A549 (cell line): Measurements from ENCODE around the gene PYGO2. TPM values are rescaled to one million over a fixed set of nuclear protein-coding genes. Genes with fewer than 3 reads are reported as not detected.

Experiments used
- ATAC-seq, 2 experiments: fragments of 200-7000 bp in 1 of 2; fragments of >200 bp in 1 of 2; cut with Nextera tagmentation in 1 of 2; cut with Tn5 transposase in 1 of 2; 3 replicates each; pipeline versions ENCODE4 v1.8.0 to v1.9.1; 2018 to 2020; ENCODE audit warnings: mild to moderate bottlenecking in 1 of 2, moderate library complexity in 1 of 2
- CTCF ChIA-PET: fragments of 300-600 bp; sonication (Branson Sonifier 250); formaldehyde crosslinking; extraction: SDS; loops from one replicate; lab custom pipeline; 2021; ENCODE audit warnings: antibody characterized with exemption, inconsistent platforms; lab: Yijun Ruan, JAX
- POLR2A ChIA-PET: fragments of 350-600 bp; formaldehyde crosslinking; extraction: SDS; loops from one replicate; lab custom pipeline; 2021; ENCODE audit warnings: antibody characterized with exemption, inconsistent platforms; lab: Yijun Ruan, JAX
- DNase-seq, 2 experiments: peaks; one replicate each; pipeline versions ENCODE4 v3.0.0 to v3.0.0-alpha.2; 2011 to 2016; ENCODE audit warnings: low read depth in 1 of 2, low spot score in 1 of 2
- FAIRE-seq: peaks from 2 replicates; lab custom pipeline; 2011; peaks lifted over from hg19 to GRCh38; lab: Jason Lieb, UNC
- H3K27ac ChIP-seq, 2 experiments: fragments of >200 bp; sonication (Bioruptor Twin); formaldehyde crosslinking; 3 replicates each; pipeline ENCODE4 v1.5.1; 2016 to 2017
- H3K4me1 ChIP-seq: fragments of >200 bp; sonication (Bioruptor Twin); formaldehyde crosslinking; 3 replicates; pipeline ENCODE4 v1.6.1; 2016
- H3K4me2 ChIP-seq: fragments of >200 bp; sonication (Bioruptor Twin); formaldehyde crosslinking; 3 replicates; pipeline ENCODE4 v1.6.1; 2016
- H3K4me3 ChIP-seq: fragments of >200 bp; sonication (Bioruptor Twin); formaldehyde crosslinking; 3 replicates; pipeline ENCODE4 v1.5.1; 2016
- H3K9me3 ChIP-seq: fragments of >200 bp; sonication (Bioruptor Twin); formaldehyde crosslinking; 3 replicates; pipeline ENCODE4 v1.6.1; 2016
- EHF ChIP-seq: fragments of 250-450 bp; sonication (Bioruptor Pico); IDR thresholded peaks from 2 replicates; pipeline ENCODE4 v1.5.0; 2020; ENCODE audit warnings: mild to moderate bottlenecking
- EHMT2 ChIP-seq: fragments of 200-600 bp; sonication (generic); IDR thresholded peaks from 2 replicates; pipeline ENCODE4 v1.6.1; 2016; ENCODE audit warnings: antibody characterized with exemption, low read depth, mild to moderate bottlenecking, moderate library complexity
- ESRRA ChIP-seq: fragments of 150-350 bp; IDR thresholded peaks from 2 replicates; pipeline ENCODE4 v1.6.1; 2014; ENCODE audit warnings: mild to moderate bottlenecking, low read length, borderline replicate concordance
- HDAC2 ChIP-seq: fragments of 200-600 bp; sonication (generic); IDR thresholded peaks from 2 replicates; pipeline ENCODE4 v1.6.1; 2016
- HEYL ChIP-seq: fragments of 250-450 bp; sonication (Bioruptor Pico); IDR thresholded peaks from 2 replicates; pipeline ENCODE4 v1.8.0; 2021; ENCODE audit warnings: mild to moderate bottlenecking, moderate library complexity
- JUN ChIP-seq, 2 experiments: fragments of >200 bp; sonication (Bioruptor Twin); formaldehyde crosslinking; IDR thresholded peaks; 2 replicates in 1 of 2; 3 replicates in 1 of 2; pipeline ENCODE4 v1.6.1; 2016 to 2017
- JUNB ChIP-seq: fragments of >200 bp; sonication (Bioruptor Twin); formaldehyde crosslinking; IDR thresholded peaks from 2 replicates; pipeline ENCODE4 v1.6.1; 2016
- MAFK ChIP-seq: fragments of 450-650 bp; IDR thresholded peaks from 2 replicates; pipeline ENCODE4 v1.6.1; 2014; ENCODE audit not compliant: partially characterized antibody
- MAZ ChIP-seq: fragments of 150-350 bp; IDR thresholded peaks from 2 replicates; pipeline ENCODE4 v1.6.1; 2014; ENCODE audit warnings: antibody characterized with exemption, low read depth, low read length, borderline replicate concordance
- PHF8 ChIP-seq: fragments of 200-600 bp; sonication (generic); IDR thresholded peaks from 2 replicates; pipeline ENCODE4 v1.6.1; 2016; ENCODE audit warnings: low read depth, mild to moderate bottlenecking, antibody characterized with exemption, moderate library complexity, borderline replicate concordance
- POLR2A ChIP-seq: IDR thresholded peaks from 2 replicates; pipeline ENCODE4 v1.6.1; 2012; ENCODE audit warnings: mild to moderate bottlenecking, low read length
- RAD21 ChIP-seq, 2 experiments: fragments of >200 bp in 1 of 2; sonication (Bioruptor Twin) in 1 of 2; formaldehyde crosslinking in 1 of 2; IDR thresholded peaks in 1 of 2; conservative IDR thresholded peaks in 1 of 2; 2 replicates in 1 of 2; 3 replicates in 1 of 2; pipeline ENCODE4 v1.6.1; 2012 to 2018; ENCODE audit warnings: inconsistent platforms in 1 of 2
- RNF2 ChIP-seq: fragments of 200-600 bp; sonication (generic); IDR thresholded peaks from 2 replicates; pipeline ENCODE4 v1.6.1; 2016; ENCODE audit warnings: low read depth, mild to moderate bottlenecking, antibody characterized with exemption, moderate library complexity, borderline replicate concordance
- ZC3H11A ChIP-seq: fragments of 450-650 bp; IDR thresholded peaks from 2 replicates; pipeline ENCODE4 v1.6.1; 2014; ENCODE audit warnings: antibody characterized with exemption, mild to moderate bottlenecking
- WGBS: methylation state at CpG from one replicate; pipeline ENCODE4 v1.1.6; 2017; ENCODE audit errors: missing lambda C conversion rate; 5-methylcytosine and 5-hydroxymethylcytosine counted together
- polyA plus RNA-seq, 4 experiments: library from polyadenylated mRNA; depleted of rRNA in 3 of 4; stranded (reverse); fragments of >200 nt; fragmentation: RNase III in 1 of 4; extraction: RNeasy Plus Mini Kit Qiagen cat#74134 plus additional on column Dnase treatment in 1 of 4; gene quantifications; 2 replicates in 3 of 4; 3 replicates in 1 of 4; pipeline ENCODE4 v1.2.3, GENCODE V29; 2011 to 2017
- TF ChIP-seq, protein P1 (sequence below): fragments of 250-450 bp; sonication (Bioruptor Pico); IDR thresholded peaks from 2 replicates; pipeline ENCODE4 v1.5.0; 2021; ENCODE audit warnings: mild to moderate bottlenecking, moderate library complexity, borderline replicate concordance
- TF ChIP-seq, protein P2 (sequence below): fragments of >200 bp; sonication (Bioruptor Twin); formaldehyde crosslinking; IDR thresholded peaks from 3 replicates; pipeline ENCODE4 v1.5.1; 2016
- TF ChIP-seq, protein P3 (sequence below): fragments of >200 bp; sonication (Bioruptor Twin); formaldehyde crosslinking; IDR thresholded peaks from 2 replicates; pipeline ENCODE4 v1.6.1; 2016
- TF ChIP-seq, protein P4 (sequence below): IDR thresholded peaks from 2 replicates; pipeline ENCODE4 v1.6.1; 2012; ENCODE audit warnings: low read depth, borderline replicate concordance
- TF ChIP-seq, protein P5 (sequence below): fragments of >200 bp; sonication (Bioruptor Twin); formaldehyde crosslinking; IDR thresholded peaks from 3 replicates; pipeline ENCODE4 v1.6.1; 2016
- TF ChIP-seq, protein P6 (sequence below): IDR thresholded peaks from 2 replicates; pipeline ENCODE4 v1.6.1; 2012

The PYGO2 gene
- polyA plus RNA-seq, 2 of the 4 experiments (the other 2 are of a cell fraction): 18.3 to 24.6 TPM

DNA sequence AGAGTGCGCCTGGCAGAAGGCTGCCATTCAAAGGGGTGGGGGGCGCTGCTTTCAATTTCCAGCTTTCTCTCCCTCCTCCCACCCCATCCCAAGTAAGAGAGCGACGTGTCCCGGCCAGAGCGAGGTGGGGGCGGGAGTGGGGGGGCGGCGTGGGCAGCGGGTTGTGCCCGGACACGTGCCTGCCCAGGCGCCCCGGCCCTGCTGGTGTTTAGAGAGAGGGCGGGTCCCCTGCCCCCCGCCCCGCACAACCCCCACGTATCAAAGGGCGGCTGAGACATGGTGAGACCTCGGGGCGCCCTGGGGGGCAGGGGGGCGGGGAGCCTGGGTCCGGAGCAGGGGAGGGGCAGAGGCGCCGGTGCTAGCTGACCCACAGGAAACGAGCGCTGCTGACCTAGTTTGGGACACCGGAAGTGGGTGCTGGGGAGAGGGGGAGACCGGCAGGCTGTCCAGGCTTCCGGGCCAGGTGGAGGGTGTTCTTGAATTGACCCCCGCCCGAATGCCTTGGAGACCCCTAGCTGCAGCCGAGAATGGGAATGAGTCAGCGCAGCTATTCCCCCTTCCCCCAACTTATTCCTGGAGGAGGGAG, 42.3 kb upstream of the PYGO2 start (continued):
- peak in 1 of 2 experiments; percentile 95; a peak in 4 of 5 replicates for TF ChIP-seq JUN (IDR thresholded peaks at IDR 0.05)
- TF ChIP-seq, protein P1, sequence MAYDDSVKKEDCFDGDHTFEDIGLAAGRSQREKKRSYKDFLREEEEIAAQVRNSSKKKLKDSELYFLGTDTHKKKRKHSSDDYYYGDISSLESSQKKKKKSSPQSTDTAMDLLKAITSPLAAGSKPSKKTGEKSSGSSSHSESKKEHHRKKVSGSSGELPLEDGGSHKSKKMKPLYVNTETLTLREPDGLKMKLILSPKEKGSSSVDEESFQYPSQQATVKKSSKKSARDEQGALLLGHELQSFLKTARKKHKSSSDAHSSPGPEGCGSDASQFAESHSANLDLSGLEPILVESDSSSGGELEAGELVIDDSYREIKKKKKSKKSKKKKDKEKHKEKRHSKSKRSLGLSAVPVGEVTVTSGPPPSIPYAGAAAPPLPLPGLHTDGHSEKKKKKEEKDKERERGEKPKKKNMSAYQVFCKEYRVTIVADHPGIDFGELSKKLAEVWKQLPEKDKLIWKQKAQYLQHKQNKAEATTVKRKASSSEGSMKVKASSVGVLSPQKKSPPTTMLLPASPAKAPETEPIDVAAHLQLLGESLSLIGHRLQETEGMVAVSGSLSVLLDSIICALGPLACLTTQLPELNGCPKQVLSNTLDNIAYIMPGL (CRISPR knock-in tag): no peak

DNA sequence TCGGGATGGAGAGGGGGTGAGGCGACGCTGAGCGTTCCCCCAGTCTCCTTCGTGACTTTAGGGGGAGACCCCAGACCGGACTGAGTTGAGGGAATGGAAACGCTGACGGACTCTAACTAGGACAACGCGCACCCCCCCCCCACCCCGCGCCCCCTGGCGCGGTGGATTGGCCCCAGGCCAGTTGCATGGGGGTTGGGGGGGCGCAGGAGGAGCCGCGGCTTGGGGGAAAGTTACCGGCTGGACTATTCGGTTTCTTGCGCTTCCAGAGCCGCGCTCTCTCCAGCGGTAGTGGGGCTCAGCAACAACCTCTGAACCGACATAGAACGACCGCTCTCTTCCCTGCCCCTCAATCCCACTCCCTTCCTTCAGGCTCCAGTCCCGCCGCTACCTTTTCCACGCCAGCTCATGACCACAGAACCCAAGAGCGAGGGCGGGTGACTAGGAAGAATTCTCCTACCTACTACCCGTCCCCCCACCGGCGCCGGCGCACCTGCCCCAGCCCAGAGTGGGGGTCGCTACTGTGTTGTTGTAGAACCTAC, 41.7 kb upstream of the PYGO2 start:
- POLR2A ChIA-PET: interaction anchor here (1.3 to 3.1 kb wide), 6 partner anchors 13 to 82 kb away, joined by 3 to 14 read pairs (median 4); partner anchors contain the start of genes ADAM15 and SHC1
- 2% methylated on average over 25 of the region's 37 CpGs for WGBS
- peak in 1 of 2 experiments; percentile 59 for DNase-seq
- peak overlapping the region; percentile 88 for H3K4me2 ChIP-seq
- TF ChIP-seq MAFK: no peak
- TF ChIP-seq, protein P2, sequence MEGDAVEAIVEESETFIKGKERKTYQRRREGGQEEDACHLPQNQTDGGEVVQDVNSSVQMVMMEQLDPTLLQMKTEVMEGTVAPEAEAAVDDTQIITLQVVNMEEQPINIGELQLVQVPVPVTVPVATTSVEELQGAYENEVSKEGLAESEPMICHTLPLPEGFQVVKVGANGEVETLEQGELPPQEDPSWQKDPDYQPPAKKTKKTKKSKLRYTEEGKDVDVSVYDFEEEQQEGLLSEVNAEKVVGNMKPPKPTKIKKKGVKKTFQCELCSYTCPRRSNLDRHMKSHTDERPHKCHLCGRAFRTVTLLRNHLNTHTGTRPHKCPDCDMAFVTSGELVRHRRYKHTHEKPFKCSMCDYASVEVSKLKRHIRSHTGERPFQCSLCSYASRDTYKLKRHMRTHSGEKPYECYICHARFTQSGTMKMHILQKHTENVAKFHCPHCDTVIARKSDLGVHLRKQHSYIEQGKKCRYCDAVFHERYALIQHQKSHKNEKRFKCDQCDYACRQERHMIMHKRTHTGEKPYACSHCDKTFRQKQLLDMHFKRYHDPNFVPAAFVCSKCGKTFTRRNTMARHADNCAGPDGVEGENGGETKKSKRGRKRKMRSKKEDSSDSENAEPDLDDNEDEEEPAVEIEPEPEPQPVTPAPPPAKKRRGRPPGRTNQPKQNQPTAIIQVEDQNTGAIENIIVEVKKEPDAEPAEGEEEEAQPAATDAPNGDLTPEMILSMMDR: 0 out of 3 replicates have a peak, but pooled peaks have one; percentile 6
- TF ChIP-seq, all 56 proteins: peak for 1
- Histone ChIP-seq H3K27ac (peak overlapping the region; percentile 98 to 100), H3K4me1 (peaks cover 57% of the 10 kb centered on the region), H3K9me3 (no peaks in the 10 kb centered on the region), H3K4me3 (peak overlapping the region; percentile 80)
- ATAC-seq: peak in 1 of 2 experiments; percentile 0; a peak in 1 of 6 replicates
- FAIRE-seq: no peak
- CTCF ChIA-PET: no interaction called here

DNA sequence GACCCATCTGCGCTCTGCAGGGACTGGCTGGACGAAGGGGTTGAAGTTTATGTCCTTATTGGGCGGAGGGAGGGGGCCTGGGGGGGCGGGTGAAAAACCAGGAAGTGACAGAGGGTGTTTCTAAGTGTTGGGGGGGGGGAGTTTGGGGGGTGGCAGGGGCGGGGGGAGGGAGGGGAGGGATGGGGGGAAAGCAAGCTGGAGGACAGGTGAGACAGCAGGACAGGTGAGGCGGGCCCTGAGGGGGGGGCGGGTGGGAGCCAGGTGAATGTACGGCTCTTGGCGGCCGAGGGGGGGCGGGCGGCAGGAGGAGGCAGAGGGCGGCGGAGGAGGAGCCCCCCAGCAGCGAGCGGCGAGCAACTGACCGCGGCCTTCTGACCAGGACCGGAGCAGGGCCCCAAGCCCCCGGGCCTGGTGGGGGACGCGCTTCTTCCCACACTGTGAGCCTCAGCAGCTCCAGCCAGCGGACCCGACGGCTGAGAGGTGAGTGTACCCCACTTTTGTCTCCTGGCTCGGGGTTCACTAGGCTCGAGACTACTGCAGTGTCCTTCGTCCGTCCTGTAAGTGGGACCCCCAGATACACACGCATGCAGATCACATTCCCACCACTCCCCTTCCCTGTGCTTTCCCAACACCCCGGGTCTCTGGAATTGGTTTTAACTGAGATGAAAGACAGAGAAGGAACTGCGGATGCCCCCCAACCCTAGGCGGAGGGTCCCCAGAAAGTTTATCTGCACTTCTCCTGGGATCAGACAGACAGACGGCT, 41.1 kb upstream of the PYGO2 start, which contains the start of gene ZBTB7B:
Gene ZBTB7B (plus strand): TSS at position 339 of the 763 bp plus-strand sequence. CDS start 11,859 bp downstream, outside the sequence.
- TF ChIP-seq HEYL (CRISPR knock-in tag): no peak
- no peak for TF ChIP-seq ZC3H11A
- 0 out of 2 replicates have a peak, but pooled peaks have one; percentile 12 for TF ChIP-seq MAZ
- TF ChIP-seq EHF (CRISPR knock-in tag): no peak
- TF ChIP-seq, protein P3, sequence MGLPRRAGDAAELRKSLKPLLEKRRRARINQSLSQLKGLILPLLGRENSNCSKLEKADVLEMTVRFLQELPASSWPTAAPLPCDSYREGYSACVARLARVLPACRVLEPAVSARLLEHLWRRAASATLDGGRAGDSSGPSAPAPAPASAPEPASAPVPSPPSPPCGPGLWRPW: no peak
- TF ChIP-seq RAD21 (conservative IDR thresholded peaks at IDR 0.05 in 1 of 2, IDR thresholded peaks at IDR 0.05 in 1 of 2): no peak
- no peak for TF ChIP-seq POLR2A
- TF ChIP-seq JUNB: no peak
- TF ChIP-seq RNF2: no peak
- TF ChIP-seq, protein P4, sequence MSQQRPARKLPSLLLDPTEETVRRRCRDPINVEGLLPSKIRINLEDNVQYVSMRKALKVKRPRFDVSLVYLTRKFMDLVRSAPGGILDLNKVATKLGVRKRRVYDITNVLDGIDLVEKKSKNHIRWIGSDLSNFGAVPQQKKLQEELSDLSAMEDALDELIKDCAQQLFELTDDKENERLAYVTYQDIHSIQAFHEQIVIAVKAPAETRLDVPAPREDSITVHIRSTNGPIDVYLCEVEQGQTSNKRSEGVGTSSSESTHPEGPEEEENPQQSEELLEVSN: no peak
- TF ChIP-seq, protein P5, sequence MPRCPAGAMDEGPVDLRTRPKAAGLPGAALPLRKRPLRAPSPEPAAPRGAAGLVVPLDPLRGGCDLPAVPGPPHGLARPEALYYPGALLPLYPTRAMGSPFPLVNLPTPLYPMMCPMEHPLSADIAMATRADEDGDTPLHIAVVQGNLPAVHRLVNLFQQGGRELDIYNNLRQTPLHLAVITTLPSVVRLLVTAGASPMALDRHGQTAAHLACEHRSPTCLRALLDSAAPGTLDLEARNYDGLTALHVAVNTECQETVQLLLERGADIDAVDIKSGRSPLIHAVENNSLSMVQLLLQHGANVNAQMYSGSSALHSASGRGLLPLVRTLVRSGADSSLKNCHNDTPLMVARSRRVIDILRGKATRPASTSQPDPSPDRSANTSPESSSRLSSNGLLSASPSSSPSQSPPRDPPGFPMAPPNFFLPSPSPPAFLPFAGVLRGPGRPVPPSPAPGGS: 0 out of 3 replicates have a peak, but pooled peaks have one; percentile 26
- TF ChIP-seq, protein P6, sequence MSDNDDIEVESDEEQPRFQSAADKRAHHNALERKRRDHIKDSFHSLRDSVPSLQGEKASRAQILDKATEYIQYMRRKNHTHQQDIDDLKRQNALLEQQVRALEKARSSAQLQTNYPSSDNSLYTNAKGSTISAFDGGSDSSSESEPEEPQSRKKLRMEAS: no peak; the same call in 1 of the 2 replicates
- peak; percentile 42; the same call in 1 of the 2 replicates for TF ChIP-seq PHF8
- no peak for TF ChIP-seq EHMT2
- no peak for TF ChIP-seq HDAC2
- TF ChIP-seq ESRRA: no peak
- Histone ChIP-seq H3K4me1 (peaks cover 51% of the 10 kb centered on the region), H3K27ac (peak within 1 kb of the TSS; percentile 98 to 100), H3K4me2 (peak within 1 kb of the TSS; percentile 99), H3K9me3 (no peaks in the 10 kb centered on the region), H3K4me3 (peak within 1 kb of the TSS; percentile 80)
- ChIA-PET CTCF (interaction anchor here (1.0 kb wide), 1 partner anchor 83 kb away, joined by 5 read pairs; no protein-coding TSS in a partner anchor), POLR2A (interaction anchor here (0.5 to 3.1 kb wide), 6 partner anchors 10 to 227 kb away, joined by 3 to 14 read pairs (median 6); no protein-coding TSS in a partner anchor)
- 1% methylated on average over 19 of the region's 35 CpGs for WGBS
- ATAC-seq (peak; percentile 1 to 4; a peak in 3 of 6 replicates), FAIRE-seq (no peak), DNase-seq (peak in 1 of 2 experiments; percentile 57)
